Stimulated activated CD4-positive, alpha-beta T cell treated with anti-CD3 and anti-CD28 coated beads, Interleukin-1b, Interleukin-23, amount 100 ng/mL, for 24 hours (primary cell): ENCODE results near the gene ZMIZ1.

Source experiments
- DNase-seq, 4 experiments: peaks; one replicate each; pipeline ENCODE4 v3.0.0-alpha.2; 2020; ENCODE audit warnings: low read depth in 4 of 4, low spot score in 1 of 4

Gene ZMIZ1

DNA sequence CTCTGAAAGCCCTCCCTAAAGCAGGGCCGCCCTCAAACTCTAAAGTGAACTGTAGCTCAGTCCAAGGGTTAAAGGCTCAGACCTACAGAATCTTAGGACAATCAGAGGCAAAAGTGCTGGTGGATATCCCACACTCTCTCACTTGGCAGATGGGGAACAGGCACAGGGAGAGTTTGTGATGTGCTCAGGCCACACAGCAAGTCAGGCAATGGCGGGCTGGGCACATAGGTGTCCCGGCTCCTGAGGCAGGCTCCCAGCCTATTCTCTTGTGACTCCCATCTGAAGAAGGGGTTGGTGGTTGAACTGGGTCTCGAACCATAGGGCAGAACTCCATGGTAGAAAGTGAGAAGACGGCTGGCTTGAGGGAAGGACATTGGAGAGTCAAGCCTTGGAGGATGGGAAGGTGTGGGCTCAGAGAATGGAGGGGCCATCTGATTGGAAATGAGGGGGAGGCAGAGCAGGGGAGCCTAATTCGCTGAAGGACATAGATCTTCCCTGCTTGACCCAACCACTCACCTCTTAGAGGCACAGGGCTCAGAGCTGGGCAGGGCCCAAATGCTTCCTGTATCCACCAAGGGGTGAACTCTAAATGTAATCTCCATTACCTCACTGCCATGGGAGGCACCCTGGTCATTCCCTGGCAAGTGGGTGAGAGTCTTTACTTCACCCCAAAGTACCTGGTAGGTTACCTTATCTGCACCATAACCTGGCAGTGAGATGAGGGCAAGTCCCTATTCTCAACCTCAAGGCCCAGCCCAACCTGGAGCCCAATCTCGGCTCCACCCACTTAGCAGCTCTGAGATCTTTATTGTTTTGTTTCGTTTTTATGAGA is 4.9 kb upstream of the ZMIZ1 start:
- DNase-seq = no peak

- no peak for DNase-seq
Measured at GRCh38 chr10:79065091-79065551, 3.6 kb upstream of the ZMIZ1 start.

GRCh38 chr10:79065853-79066252 is 2.9 kb upstream of the ZMIZ1 start:
- no peak for DNase-seq

- DNase-seq = no peak
Measured at GRCh38 chr10:79066411-79067240, 2.1 kb upstream of the ZMIZ1 start.

DNA sequence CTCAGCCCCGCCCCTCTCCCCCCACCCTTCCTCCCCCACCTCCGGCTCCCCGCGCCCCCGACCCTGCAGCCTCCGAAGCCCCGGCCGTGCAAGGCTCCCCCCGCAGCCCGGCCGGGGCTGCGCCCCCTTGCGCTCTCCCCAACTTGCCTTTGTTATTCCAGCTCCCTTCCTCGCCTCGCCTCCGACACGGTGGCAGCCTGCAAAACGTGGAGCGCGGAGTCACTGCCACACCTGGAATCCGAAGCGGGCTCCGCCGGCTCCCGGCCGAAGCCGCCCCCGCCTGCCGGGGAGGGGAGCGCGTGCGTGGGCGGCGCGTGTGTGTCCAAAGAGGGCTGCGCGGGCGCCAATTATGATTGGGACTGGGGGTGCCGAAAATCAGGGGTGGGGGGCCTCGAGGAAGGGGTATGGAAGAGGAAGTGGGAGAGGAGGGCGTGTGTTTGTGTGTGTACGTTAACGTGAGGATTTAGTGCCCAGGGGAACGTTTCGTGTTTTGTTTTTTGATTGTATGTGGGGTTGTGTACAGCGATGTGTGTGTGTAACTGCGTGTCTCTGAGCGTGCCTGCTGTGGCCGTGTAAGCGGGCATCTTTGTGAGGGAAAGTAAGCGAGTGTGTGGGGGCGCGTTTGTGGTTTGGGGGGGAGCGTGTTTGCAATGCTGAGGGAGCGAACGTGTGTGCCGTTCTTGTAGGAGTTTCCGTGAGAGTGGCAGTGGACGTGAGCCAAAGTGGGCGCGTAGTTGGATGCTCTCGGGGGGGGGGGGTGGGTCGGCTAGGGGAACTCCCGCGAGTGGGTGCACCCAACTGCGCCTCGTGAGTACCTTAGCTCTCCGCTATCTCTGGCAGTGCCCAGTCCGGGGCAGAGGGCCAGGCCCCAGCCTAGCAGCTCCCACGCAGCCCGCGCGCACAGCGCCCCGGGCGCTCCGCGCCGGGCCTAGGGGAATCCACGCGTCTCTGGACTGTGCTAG is 1.2 kb upstream of the ZMIZ1 start:
- DNase-seq = peak; percentile 45 to 76 (median 64)

DNA sequence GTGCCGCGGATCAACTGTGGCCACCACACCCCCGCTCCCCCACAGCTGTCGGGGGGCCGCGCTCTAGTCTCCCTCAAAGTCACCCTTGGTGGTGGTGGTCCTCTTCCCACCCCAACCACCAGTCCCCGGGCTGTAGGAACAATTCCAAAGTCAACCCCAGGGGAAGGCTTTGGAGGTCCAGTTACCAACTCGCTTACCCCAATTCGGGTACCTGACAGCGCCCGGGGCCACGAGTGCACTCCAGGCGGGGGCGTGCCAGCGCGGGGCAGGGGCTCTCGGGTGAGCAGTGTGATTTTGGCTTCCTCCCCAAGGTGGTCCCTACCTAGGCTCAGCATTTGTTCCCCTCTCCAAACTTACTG is 584 bp upstream of the ZMIZ1 start:
- DNase-seq = no peak

DNA sequence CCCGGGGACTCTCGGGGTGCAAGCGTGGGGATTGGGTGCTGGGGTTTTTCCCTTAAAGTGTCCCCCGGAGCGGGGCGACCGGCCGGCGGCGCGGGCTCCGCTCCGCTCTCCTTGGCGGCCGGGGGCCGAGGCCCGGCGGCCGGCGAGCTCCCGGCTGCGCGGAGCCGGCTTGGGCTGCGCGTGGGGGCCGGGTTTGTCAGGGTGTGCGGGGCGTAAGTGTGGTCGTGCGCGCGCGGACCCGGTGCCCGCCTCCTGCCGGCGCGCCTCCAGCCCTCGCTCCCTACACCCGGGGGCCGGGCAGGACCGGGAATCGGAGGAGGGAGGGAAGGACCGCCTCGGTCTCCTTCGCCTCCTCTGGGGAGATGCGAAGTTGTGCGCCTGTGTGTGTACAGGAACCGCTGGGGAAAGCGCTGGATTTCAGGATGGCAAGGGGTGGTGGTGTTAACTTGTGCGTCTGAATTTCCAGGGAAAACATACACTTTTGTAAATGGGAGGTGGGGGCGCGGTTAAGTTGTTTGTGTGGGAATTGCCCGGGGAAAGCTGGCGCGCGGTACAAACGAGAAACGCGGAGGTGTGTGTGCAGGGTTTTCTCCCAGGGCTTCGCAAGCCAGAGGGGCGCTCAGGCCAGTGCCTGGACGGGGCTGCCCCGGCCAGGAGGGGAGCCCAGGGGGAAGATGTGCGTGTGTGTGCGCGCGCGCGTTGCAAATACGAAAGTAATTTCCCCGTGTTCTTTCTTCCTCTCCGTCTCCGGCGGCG is 737 bp downstream of the ZMIZ1 start:
- peak in 2 of 4 experiments; percentile 24 to 26 for DNase-seq

- no peak for DNase-seq
Measured at GRCh38 chr10:79070081-79070605, 1.4 kb downstream of the ZMIZ1 start.

- DNase-seq = peak in 1 of 4 experiments; percentile 13
Measured at GRCh38 chr10:79070606-79071395, 2.0 kb downstream of the ZMIZ1 start.

DNA sequence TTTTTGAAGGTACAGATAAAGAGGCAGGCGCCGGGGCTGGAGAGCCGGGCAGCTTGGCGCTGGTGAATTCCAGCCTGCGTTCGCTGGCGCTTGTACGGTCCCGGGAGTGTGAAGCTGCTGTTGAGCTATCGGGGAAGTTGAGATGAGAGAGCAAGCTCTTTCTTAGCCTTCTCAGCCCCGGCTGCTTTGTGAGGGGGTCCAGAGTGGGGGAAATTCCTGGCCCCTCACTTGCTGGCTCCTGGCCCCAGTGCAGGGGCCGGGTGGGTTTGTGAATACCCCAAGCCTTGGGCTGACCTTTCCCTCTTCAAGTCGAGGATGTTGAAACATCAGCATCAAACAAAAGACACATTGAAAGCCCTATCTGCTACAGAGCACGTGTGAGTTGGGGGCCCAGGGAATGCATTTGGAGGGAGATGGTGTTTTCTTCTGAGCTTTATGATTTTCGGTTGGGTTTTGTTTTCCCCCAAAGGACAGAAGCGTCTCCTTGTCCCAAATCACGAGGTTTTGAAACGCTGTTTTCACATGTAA is 2.7 kb downstream of the ZMIZ1 start:
- no peak for DNase-seq

DNA sequence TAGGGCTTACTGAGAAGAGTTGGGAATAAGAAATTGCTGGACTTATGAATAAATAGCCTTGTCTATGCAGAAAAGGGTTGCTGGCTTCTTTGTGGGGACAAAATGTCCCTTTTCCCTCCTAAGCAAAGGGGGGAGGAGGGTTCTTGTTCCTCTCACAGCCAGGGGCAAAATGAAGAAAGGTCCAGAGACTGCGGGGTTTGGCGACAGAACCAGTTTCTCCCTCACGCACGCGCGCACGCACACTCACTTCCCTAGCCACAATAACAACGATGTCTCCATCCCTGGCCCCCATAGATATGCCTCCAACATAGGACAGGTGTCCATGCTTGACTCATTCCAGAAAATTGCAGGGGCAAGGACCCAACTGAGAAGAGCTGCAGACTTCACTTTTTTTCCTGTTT is 3.3 kb downstream of the ZMIZ1 start:
- DNase-seq = no peak

DNA sequence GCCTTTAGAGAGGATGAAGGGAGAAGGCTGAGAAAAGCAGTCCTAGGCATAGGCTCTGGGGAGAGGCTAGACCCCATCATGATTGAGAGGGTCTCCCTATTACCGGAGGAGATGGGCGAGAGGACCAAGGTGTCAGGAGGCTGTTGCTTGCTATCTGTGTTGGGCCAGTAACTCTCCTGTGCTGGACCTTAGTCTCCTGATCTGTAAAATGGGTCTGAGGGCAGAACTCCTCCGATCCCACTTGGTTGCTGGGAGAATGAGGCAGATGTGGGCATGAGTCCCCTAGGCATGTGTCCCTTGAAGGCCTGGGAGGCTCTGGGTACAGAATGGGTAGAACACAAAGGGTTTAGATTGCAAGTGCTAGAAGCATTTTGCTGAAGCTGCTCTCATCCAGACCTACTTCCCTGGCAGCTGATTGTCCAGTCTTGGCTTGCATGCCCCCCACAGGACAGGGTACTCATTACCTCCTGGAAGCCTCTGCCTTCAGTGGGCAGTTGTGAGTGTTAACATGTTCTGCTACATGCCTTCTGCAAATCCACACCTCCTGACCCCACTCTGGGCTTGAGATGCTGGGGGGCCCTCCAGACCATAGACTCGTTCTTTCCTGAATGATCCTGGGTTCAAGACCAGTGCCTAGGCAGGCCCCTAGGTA is 4.4 kb downstream of the ZMIZ1 start:
- no peak for DNase-seq

- DNase-seq = no peak
Measured at GRCh38 chr10:79073784-79074432, 5.1 kb downstream of the ZMIZ1 start.

DNA sequence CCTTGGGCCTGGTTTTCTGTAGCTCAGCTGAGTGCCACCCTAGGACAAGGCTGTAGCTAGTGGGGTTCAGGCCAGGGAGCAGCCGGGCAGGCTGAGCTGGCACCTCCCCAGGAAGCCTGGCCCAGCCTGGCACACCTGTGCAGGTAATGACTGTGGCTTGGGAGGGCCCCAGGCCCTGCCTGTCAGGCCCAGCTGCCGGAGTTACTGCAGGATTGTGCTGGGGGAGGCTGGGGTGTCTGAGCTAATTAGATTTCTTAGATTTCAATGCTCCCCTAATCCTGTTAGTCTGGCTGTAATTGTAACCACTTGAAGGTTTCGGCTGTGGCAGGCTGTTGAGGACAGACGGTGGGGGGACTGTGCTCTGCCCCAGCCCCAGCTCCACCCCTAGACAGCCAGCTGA is 6.0 kb downstream of the ZMIZ1 start:
- DNase-seq = no peak

GRCh38 chr10:79075418-79075817 is 6.7 kb downstream of the ZMIZ1 start:
- DNase-seq = no peak

DNA sequence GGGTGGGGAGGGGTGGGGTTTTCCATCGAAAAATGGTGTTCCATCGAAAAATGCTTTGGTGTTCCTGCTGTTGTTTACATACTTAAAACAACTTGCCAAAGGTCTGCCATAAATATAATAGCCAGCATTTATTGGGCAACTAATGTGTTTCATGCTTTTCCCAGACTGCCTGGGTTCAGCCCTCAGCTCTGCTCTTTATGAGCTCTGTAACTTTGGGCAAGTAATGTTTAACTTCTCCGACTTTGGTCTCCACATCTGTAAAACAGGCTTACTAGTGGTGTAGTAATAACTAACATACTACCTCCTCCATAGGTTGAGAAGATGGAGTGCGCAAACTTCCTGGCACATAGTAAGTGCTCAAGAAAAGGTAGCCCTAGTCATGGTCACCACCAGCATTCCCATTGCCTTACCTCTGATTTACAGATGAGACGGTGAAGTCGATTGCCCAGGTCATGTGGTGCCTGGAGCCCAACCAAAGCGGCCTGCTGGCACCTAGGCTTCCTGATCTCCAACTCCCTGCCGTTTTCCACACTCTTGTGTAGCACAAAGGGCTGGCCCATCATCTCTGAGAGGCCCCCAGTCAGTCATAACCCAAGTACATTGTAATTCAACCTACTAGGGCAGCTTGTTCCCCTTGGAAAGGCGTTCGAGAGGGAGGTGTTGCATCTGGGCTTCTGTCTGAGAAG is 8.9 kb downstream of the ZMIZ1 start:
- no peak for DNase-seq

- no peak for DNase-seq
Measured at GRCh38 chr10:79078367-79079053, 9.7 kb downstream of the ZMIZ1 start.
